ENCODE results near the gene WRAP73. TPM values are rescaled to one million over a fixed set of nuclear protein-coding genes. Genes with fewer than 3 reads are reported as not detected.
A peak's percentile ranks its signal among the peaks of the same experiment; 100 is the strongest.

Gene WRAP73
- total RNA-seq, 1 donor, result 10.0 TPM

GRCh38 chr1:3594706-3595377 lies 55.1 kb downstream of the WRAP73 start:
- TF ChIP-seq CTCF (IDR thresholded peaks at IDR 0.05; ENCODE audit: insufficient read depth, low read length), result no peak
- H3K4me3 ChIP-seq (ENCODE audit: low read depth, low read length), result no peak overlapping the region
- peak; percentile 47 for DNase-seq (ENCODE audit: low read depth)

- H3K4me3 ChIP-seq (ENCODE audit: low read depth, low read length), result no peak overlapping the region
- DNase-seq (ENCODE audit: low read depth), result no peak
- TF ChIP-seq CTCF (IDR thresholded peaks at IDR 0.05; ENCODE audit: insufficient read depth, low read length), result no peak
Measured at GRCh38 chr1:3593745-3594144, 56.2 kb downstream of the WRAP73 start.

GRCh38 chr1:3593334-3593733 lies 56.6 kb downstream of the WRAP73 start:
- no peak for TF ChIP-seq CTCF (IDR thresholded peaks at IDR 0.05; ENCODE audit: insufficient read depth, low read length)
- H3K4me3 ChIP-seq (ENCODE audit: low read depth, low read length), result no peak overlapping the region

GRCh38 chr1:3590951-3591865 lies 58.7 kb downstream of the WRAP73 start:
- TF ChIP-seq CTCF (IDR thresholded peaks at IDR 0.05; ENCODE audit: insufficient read depth, low read length), result no peak
- H3K4me3 ChIP-seq (ENCODE audit: low read depth, low read length), result no peak overlapping the region
- DNase-seq (ENCODE audit: low read depth), result no peak

More at GRCh38 chr1:3593334-3593733, 56.6 kb downstream of the WRAP73 start:
- no peak for DNase-seq (ENCODE audit: low read depth)

GRCh38 chr1:3590139-3590763 lies 59.7 kb downstream of the WRAP73 start:
- no peak overlapping the region for H3K4me3 ChIP-seq (ENCODE audit: low read depth, low read length)
- peak; percentile 11 for DNase-seq (ENCODE audit: low read depth)
- TF ChIP-seq CTCF (IDR thresholded peaks at IDR 0.05; ENCODE audit: insufficient read depth, low read length), result no peak

GRCh38 chr1:3588395-3588794 lies 61.5 kb downstream of the WRAP73 start:
- no peak for TF ChIP-seq CTCF (IDR thresholded peaks at IDR 0.05; ENCODE audit: insufficient read depth, low read length)
- no peak overlapping the region for H3K4me3 ChIP-seq (ENCODE audit: low read depth, low read length)
- DNase-seq (ENCODE audit: low read depth), result no peak

All from fibroblast of the aortic adventitia (primary cell).